GM21515 (cell line): Measurements from ENCODE around the gene MYLK.

Experiments used
- ATAC-seq: cut with Tn5 transposase; IDR thresholded peaks from one replicate; pipeline ENCODE4 v1.9.1; 2021; ENCODE audit not compliant: unreplicated experiment

MYLK gene

GRCh38 chr3:123653221-123653682 lies 230.9 kb downstream of the MYLK start:
- ATAC-seq: no peak

- no peak for ATAC-seq
These were observed 231.7 kb downstream of the MYLK start for GRCh38 chr3:123652342-123652984.

GRCh38 chr3:123651449-123652341 lies 232.4 kb downstream of the MYLK start:
- no peak for ATAC-seq

GRCh38 chr3:123650101-123650500 lies 234.0 kb downstream of the MYLK start:
- no peak for ATAC-seq

- no peak for ATAC-seq
These were observed 235.3 kb downstream of the MYLK start for GRCh38 chr3:123648696-123649405.

- no peak for ATAC-seq
These were observed 239.8 kb downstream of the MYLK start for GRCh38 chr3:123644358-123644757.

GRCh38 chr3:123642957-123643330 lies 241.2 kb downstream of the MYLK start:
- ATAC-seq: no peak

GRCh38 chr3:123642182-123642956 lies 241.8 kb downstream of the MYLK start:
- ATAC-seq: peak; percentile 86

- no peak for ATAC-seq
These were observed 242.6 kb downstream of the MYLK start for GRCh38 chr3:123641505-123641904.

- no peak for ATAC-seq
These were observed 243.2 kb downstream of the MYLK start for GRCh38 chr3:123640740-123641462.

GRCh38 chr3:123640311-123640710 lies 243.8 kb downstream of the MYLK start:
- no peak for ATAC-seq

GRCh38 chr3:123638936-123639689 lies 245.0 kb downstream of the MYLK start:
- no peak for ATAC-seq

- ATAC-seq: no peak
These were observed 246.3 kb downstream of the MYLK start for GRCh38 chr3:123637841-123638240.

- no peak for ATAC-seq
These were observed 247.0 kb downstream of the MYLK start for GRCh38 chr3:123637131-123637530.

GRCh38 chr3:123636431-123636841 lies 247.7 kb downstream of the MYLK start:
- ATAC-seq: no peak

- ATAC-seq: no peak
These were observed 248.4 kb downstream of the MYLK start for GRCh38 chr3:123635717-123636116.

GRCh38 chr3:123635217-123635616 lies 248.9 kb downstream of the MYLK start:
- ATAC-seq: no peak

- no peak for ATAC-seq
These were observed 249.7 kb downstream of the MYLK start for GRCh38 chr3:123634149-123635051.
